Liver (tissue), 9 donors: ENCODE results near the gene HIPK2. TPM values are rescaled to one million over a fixed set of nuclear protein-coding genes. Genes with fewer than 3 reads are reported as not detected.

ENCODE experiments used
- DNase-seq: peaks from one replicate; pipeline ENCODE4 v3.0.0-alpha.2; 2017; ENCODE audit warnings: low spot score
- H3K27ac ChIP-seq, 2 donors: one replicate each; pipeline ENCODE4 v1.7.0; 2013; ENCODE audit warnings: inconsistent platforms in 2 of 2, low read length in 2 of 2, control low read depth in 1 of 2, low read depth in 1 of 2, mild to moderate bottlenecking in 1 of 2
- H3K27me3 ChIP-seq, 4 donors: one replicate each; pipeline versions ENCODE4 v1.6.1 to v1.7.0; 2013; ENCODE audit warnings: low read length in 3 of 4, inconsistent platforms in 1 of 4, mild to moderate bottlenecking in 1 of 4, moderate library complexity in 1 of 4; ENCODE audit not compliant: control insufficient read depth in 4 of 4, insufficient read depth in 4 of 4
- H3K36me3 ChIP-seq, 4 donors: one replicate each; pipeline versions ENCODE4 v1.6.1 to v1.7.0; 2013; ENCODE audit warnings: low read length in 3 of 4, mild to moderate bottlenecking in 3 of 4, low read depth in 1 of 4, moderate library complexity in 1 of 4; ENCODE audit not compliant: control insufficient read depth in 4 of 4, insufficient read depth in 3 of 4
- H3K4me1 ChIP-seq, 4 donors: one replicate each; pipeline versions ENCODE4 v1.6.1 to v1.7.0; 2013; ENCODE audit warnings: low read length in 3 of 4, mild to moderate bottlenecking in 3 of 4, moderate library complexity in 1 of 4; ENCODE audit not compliant: control insufficient read depth in 4 of 4, insufficient read depth in 4 of 4
- H3K4me3 ChIP-seq, 3 donors: one replicate each; pipeline versions ENCODE4 v1.6.1 to v1.7.0; 2013; ENCODE audit warnings: low read length in 3 of 3, control low read depth in 1 of 3, low read depth in 1 of 3, mild to moderate bottlenecking in 1 of 3
- H3K9ac ChIP-seq, 2 donors: one replicate each; pipeline ENCODE4 v1.7.0; 2013; ENCODE audit warnings: low read length in 2 of 2, mild to moderate bottlenecking in 2 of 2, moderate library complexity in 2 of 2, control low read depth in 1 of 2, low read depth in 1 of 2
- H3K9me3 ChIP-seq, 4 donors: one replicate each; pipeline versions ENCODE4 v1.6.1 to v1.7.0; 2013; ENCODE audit warnings: low read length in 3 of 4; ENCODE audit not compliant: control insufficient read depth in 4 of 4
- FOXA1 ChIP-seq: IDR thresholded peaks from 2 replicates; pipeline ENCODE4 v1.6.1; 2016; ENCODE audit warnings: antibody characterized with exemption
- FOXA2 ChIP-seq: IDR thresholded peaks from 2 replicates; pipeline ENCODE4 v1.6.1; 2016; ENCODE audit warnings: antibody characterized with exemption
- HNF4A ChIP-seq, 2 donors: conservative IDR thresholded peaks; 2 replicates each; pipeline ENCODE4 v1.6.1; 2016; ENCODE audit warnings: antibody characterized with exemption in 2 of 2, mild to moderate bottlenecking in 2 of 2
- HNF4G ChIP-seq: IDR thresholded peaks from 2 replicates; pipeline ENCODE4 v1.6.1; 2016; ENCODE audit warnings: antibody characterized with exemption
- NR2F2 ChIP-seq: IDR thresholded peaks from 2 replicates; pipeline ENCODE4 v1.6.1; 2016; ENCODE audit warnings: antibody characterized with exemption
- RXRA ChIP-seq, 2 donors: IDR thresholded peaks; 2 replicates each; pipeline ENCODE4 v1.6.1; 2017 to 2018; ENCODE audit warnings: antibody characterized with exemption in 2 of 2, mild to moderate bottlenecking in 1 of 2
- SP1 ChIP-seq: IDR thresholded peaks from 2 replicates; pipeline ENCODE4 v1.6.1; 2018; ENCODE audit warnings: antibody characterized with exemption, mild to moderate bottlenecking
- TAF1 ChIP-seq: conservative IDR thresholded peaks from 2 replicates; pipeline ENCODE4 v1.6.1; 2016; ENCODE audit warnings: antibody characterized with exemption, mild to moderate bottlenecking
- WGBS: extraction: QIAGEN DNeasy Blood & Tissue Kit; methylation state at CpG from one replicate; pipeline ENCODE4 v1.1.7; 2013; 5-methylcytosine and 5-hydroxymethylcytosine counted together
- polyA plus RNA-seq, 2 donors: library from polyadenylated mRNA; stranded (reverse) in 1 of 2; unstranded in 1 of 2; fragments of 200-250 nt in 1 of 2; fragments of >200 nt in 1 of 2; fragmentation: Nextera tagmentation in 1 of 2; extraction: Ambion mirVana in 1 of 2; gene quantifications; one replicate each; pipeline versions ENCODE4 v1.2.1 to v1.2.3, GENCODE V29; 2013 to 2015
- total RNA-seq, 2 donors: library from RNA; depleted of rRNA; stranded (reverse); fragments of >200 nt; gene quantifications; one replicate each; pipeline ENCODE4 v1.2.3, GENCODE V29; 2014
- TF ChIP-seq, protein P1 (sequence below): IDR thresholded peaks from 2 replicates; pipeline ENCODE4 v1.6.1; 2016; ENCODE audit warnings: antibody characterized with exemption
- TF ChIP-seq, protein P2 (sequence below): IDR thresholded peaks from 2 replicates; pipeline ENCODE4 v1.6.1; 2016; ENCODE audit warnings: antibody characterized with exemption
- TF ChIP-seq, protein P3 (sequence below): IDR thresholded peaks from 2 replicates; pipeline ENCODE4 v1.6.1; 2016; ENCODE audit warnings: antibody characterized with exemption, mild to moderate bottlenecking
- donor health status: healthy.
- donor health status: healthy.
- donor health status: healthy.
- donor health status: healthy.
- donor health status: healthy.

The HIPK2 gene
- total and polyA plus RNA-seq, 4 donors, result 13.1 to 48.8 (median 16.6) TPM

DNA sequence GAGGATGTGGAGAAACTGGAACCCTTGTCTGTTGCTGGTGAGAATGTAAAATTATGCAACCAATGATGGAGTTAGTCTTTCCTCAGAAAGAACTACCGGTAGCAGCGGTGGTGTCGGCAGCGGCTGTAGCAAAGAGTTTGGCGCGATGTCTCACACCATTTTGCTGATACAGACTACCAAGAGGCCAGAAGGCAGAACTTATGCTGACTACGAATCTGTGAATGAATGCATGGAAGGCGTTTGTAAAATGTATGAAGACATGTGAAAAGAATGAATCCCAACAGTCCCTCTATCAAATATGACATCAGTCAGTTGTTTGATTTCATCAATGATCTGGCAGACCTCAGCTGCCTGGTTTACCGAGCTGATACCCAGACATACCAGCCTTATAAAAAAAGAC is 243.7 kb downstream of the HIPK2 start (continued):
- TF ChIP-seq, protein P1, sequence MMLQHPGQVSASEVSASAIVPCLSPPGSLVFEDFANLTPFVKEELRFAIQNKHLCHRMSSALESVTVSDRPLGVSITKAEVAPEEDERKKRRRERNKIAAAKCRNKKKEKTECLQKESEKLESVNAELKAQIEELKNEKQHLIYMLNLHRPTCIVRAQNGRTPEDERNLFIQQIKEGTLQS, result no peak

DNA sequence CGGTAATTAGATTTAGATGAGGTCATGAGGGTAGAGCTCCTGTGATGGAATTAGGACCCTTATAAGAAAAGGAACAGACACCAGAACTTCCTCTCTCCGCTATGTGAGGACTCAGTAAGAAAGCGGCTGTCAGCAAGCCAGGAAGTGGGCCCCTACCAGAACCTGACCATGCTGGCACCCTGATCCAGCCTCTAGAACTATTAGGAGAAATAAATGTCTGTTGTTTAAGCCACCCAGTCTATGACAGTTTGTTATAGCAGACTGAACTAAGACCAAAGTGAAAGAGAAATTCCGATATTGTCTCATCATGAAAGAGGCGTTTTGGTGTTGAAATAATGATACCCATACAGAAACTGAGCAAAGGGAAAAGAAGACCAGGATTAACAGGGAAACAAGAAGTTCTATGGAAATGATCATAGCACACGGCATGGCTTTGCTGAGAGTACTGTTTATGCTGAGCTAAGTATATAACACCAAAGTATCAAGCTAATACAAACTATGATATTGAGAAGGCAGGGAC is 245.1 kb downstream of the HIPK2 start:
- H3K27ac ChIP-seq, result no peak overlapping the region
- H3K27me3 ChIP-seq, result no peaks in the 10 kb centered on the region
- DNase-seq, result no peak
- H3K36me3 ChIP-seq, result no peaks in the 10 kb centered on the region
- no peaks in the 10 kb centered on the region for H3K9me3 ChIP-seq
- 89% methylated on average over 6 of the region's 6 CpGs for WGBS
- no peaks in the 10 kb centered on the region for H3K4me1 ChIP-seq
- no peak overlapping the region for H3K4me3 ChIP-seq
- TF ChIP-seq RXRA (IDR thresholded peaks at IDR 0.05), result no peak
- TF ChIP-seq HNF4G, result no peak
- TF ChIP-seq FOXA2, result no peak
- TF ChIP-seq, protein P1, result no peak
- TF ChIP-seq NR2F2, result no peak
- H3K9ac ChIP-seq, result no peak overlapping the region

DNA sequence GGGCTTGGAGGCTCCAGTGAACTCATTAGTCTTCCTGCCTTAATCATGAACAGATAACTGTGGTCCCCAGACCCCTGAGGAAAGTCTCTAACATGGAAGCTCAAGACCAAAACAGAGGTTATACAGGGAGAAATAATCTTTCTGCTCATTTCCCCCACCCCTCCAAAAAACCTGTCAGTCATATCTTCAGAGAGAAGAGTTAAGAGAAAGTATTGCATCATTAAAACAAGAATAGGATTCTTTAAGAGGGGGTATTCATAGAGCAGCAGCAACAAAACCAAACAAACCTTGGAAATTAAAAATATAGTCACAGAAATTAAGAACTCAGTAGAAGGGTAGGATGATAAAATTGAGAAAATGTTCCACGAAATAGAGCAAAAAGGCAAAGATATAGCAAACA is 246.7 kb downstream of the HIPK2 start:
- Histone ChIP-seq H3K27me3 (no peaks in the 10 kb centered on the region), H3K9ac (no peak overlapping the region), H3K27ac (no peak overlapping the region), H3K9me3 (no peaks in the 10 kb centered on the region), H3K4me3 (no peak overlapping the region), H3K36me3 (no peaks in the 10 kb centered on the region), H3K4me1 (no peaks in the 10 kb centered on the region)
- TF ChIP-seq RXRA (IDR thresholded peaks at IDR 0.05) (no peak), FOXA2 (no peak), SP1 (no peak), HNF4G (no peak), TAF1 (no peak), NR2F2 (no peak), HNF4A (conservative IDR thresholded peaks at IDR 0.05) (no peak), FOXA1 (no peak)
- TF ChIP-seq, protein P2, sequence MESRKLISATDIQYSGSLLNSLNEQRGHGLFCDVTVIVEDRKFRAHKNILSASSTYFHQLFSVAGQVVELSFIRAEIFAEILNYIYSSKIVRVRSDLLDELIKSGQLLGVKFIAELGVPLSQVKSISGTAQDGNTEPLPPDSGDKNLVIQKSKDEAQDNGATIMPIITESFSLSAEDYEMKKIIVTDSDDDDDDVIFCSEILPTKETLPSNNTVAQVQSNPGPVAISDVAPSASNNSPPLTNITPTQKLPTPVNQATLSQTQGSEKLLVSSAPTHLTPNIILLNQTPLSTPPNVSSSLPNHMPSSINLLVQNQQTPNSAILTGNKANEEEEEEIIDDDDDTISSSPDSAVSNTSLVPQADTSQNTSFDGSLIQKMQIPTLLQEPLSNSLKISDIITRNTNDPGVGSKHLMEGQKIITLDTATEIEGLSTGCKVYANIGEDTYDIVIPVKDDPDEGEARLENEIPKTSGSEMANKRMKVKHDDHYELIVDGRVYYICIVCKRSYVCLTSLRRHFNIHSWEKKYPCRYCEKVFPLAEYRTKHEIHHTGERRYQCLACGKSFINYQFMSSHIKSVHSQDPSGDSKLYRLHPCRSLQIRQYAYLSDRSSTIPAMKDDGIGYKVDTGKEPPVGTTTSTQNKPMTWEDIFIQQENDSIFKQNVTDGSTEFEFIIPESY, result no peak
- TF ChIP-seq, protein P1, result no peak
- TF ChIP-seq, protein P3, sequence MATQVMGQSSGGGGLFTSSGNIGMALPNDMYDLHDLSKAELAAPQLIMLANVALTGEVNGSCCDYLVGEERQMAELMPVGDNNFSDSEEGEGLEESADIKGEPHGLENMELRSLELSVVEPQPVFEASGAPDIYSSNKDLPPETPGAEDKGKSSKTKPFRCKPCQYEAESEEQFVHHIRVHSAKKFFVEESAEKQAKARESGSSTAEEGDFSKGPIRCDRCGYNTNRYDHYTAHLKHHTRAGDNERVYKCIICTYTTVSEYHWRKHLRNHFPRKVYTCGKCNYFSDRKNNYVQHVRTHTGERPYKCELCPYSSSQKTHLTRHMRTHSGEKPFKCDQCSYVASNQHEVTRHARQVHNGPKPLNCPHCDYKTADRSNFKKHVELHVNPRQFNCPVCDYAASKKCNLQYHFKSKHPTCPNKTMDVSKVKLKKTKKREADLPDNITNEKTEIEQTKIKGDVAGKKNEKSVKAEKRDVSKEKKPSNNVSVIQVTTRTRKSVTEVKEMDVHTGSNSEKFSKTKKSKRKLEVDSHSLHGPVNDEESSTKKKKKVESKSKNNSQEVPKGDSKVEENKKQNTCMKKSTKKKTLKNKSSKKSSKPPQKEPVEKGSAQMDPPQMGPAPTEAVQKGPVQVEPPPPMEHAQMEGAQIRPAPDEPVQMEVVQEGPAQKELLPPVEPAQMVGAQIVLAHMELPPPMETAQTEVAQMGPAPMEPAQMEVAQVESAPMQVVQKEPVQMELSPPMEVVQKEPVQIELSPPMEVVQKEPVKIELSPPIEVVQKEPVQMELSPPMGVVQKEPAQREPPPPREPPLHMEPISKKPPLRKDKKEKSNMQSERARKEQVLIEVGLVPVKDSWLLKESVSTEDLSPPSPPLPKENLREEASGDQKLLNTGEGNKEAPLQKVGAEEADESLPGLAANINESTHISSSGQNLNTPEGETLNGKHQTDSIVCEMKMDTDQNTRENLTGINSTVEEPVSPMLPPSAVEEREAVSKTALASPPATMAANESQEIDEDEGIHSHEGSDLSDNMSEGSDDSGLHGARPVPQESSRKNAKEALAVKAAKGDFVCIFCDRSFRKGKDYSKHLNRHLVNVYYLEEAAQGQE, result no peak
- 84% methylated on average over 1 of the region's 1 CpG for WGBS
- DNase-seq, result no peak
